PC-3 (cell line): ENCODE data around the gene CSTPP1.

Experiments
- EZH2 ChIP-seq: fragments of 300-600 bp; sonication (generic); IDR thresholded peaks from one replicate; pipeline ENCODE4 v1.6.1; 2017; ENCODE audit warnings: antibody characterized with exemption, mild to moderate bottlenecking, low read length; ENCODE audit not compliant: unreplicated experiment
- EZH2phosphoT487 ChIP-seq: fragments of 300-600 bp; sonication (generic); IDR thresholded peaks from 2 replicates; pipeline ENCODE4 v1.6.1; 2018; ENCODE audit warnings: mild to moderate bottlenecking, antibody characterized with exemption, low read length, borderline replicate concordance
- TF ChIP-seq, protein P1 (sequence below): fragments of 300-600 bp; sonication (generic); conservative IDR thresholded peaks from 2 replicates; pipeline ENCODE4 v1.5.1; 2017; ENCODE audit warnings: antibody characterized with exemption, low read depth, mild to moderate bottlenecking, low read length

DNA sequence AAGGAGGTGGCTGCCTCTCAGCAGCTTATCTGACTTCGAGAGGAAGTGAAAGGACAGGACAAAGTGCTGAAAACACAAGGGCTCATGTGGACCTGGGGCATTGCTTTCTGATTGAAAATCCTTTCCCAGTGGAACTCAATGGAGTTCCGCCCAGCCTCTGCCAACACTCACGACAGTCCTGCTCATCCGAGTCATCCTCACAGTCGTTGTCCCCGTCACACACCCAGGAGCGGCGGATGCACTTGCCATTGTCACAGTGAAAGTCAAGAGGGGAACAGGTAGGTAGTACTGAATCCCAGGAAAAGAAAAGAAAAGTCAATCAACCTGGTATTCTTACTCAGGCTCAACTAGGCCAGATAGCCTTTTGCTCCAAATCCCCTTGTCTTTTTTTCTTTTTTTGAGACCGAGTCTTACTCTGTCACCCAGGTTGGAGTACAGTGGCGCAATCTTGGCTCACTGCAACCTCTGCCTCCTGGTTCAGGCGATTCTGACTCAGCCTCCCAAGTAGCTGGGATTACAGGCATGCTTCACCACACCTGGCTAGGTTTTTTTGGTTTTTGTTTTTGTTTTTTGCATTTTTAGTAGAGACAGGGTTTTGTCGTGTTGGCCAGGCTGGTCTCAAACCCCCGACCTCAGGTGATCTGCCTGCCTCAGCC is 36.3 kb upstream of the CSTPP1 start:
- TF ChIP-seq, protein P1, sequence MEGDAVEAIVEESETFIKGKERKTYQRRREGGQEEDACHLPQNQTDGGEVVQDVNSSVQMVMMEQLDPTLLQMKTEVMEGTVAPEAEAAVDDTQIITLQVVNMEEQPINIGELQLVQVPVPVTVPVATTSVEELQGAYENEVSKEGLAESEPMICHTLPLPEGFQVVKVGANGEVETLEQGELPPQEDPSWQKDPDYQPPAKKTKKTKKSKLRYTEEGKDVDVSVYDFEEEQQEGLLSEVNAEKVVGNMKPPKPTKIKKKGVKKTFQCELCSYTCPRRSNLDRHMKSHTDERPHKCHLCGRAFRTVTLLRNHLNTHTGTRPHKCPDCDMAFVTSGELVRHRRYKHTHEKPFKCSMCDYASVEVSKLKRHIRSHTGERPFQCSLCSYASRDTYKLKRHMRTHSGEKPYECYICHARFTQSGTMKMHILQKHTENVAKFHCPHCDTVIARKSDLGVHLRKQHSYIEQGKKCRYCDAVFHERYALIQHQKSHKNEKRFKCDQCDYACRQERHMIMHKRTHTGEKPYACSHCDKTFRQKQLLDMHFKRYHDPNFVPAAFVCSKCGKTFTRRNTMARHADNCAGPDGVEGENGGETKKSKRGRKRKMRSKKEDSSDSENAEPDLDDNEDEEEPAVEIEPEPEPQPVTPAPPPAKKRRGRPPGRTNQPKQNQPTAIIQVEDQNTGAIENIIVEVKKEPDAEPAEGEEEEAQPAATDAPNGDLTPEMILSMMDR = no peak
- TF ChIP-seq EZH2 (no peak), EZH2phosphoT487 (no peak)
